Neuronal stem cell (in vitro differentiated cells): ENCODE results near the gene BRIP1.

ENCODE experiments used
- DNase-seq: peaks from one replicate; pipeline ENCODE4 v3.0.0-alpha.2; 2013; ENCODE audit warnings: low spot score
- H2AFZ ChIP-seq: one replicate; pipeline ENCODE4 v1.6.1; 2013; ENCODE audit warnings: mild to moderate bottlenecking, low read length, inconsistent platforms
- H2AK5ac ChIP-seq: 2 replicates; pipeline ENCODE4 v1.6.1; 2013; ENCODE audit warnings: low read depth, mild to moderate bottlenecking, inconsistent platforms, low read length, moderate library complexity, mixed read lengths
- H2BK120ac ChIP-seq: 2 replicates; pipeline ENCODE4 v1.6.1; 2013; ENCODE audit warnings: low read depth, mild to moderate bottlenecking, inconsistent platforms, low read length, moderate library complexity, mixed read lengths
- H2BK12ac ChIP-seq: one replicate; pipeline ENCODE4 v1.6.1; 2013; ENCODE audit warnings: low read length, inconsistent platforms
- H2BK15ac ChIP-seq: 2 replicates; pipeline ENCODE4 v1.6.1; 2013; ENCODE audit warnings: mild to moderate bottlenecking, low read length, inconsistent platforms, mixed read lengths
- H2BK5ac ChIP-seq: one replicate; pipeline ENCODE4 v1.6.1; 2013; ENCODE audit warnings: inconsistent platforms, mild to moderate bottlenecking, low read length, moderate library complexity
- H3K14ac ChIP-seq: one replicate; pipeline ENCODE4 v1.6.1; 2013; ENCODE audit warnings: low read length, inconsistent platforms
- H3K18ac ChIP-seq: 2 replicates; pipeline ENCODE4 v1.6.1; 2013; ENCODE audit warnings: low read length, inconsistent platforms
- H3K23ac ChIP-seq: 2 replicates; pipeline ENCODE4 v1.6.1; 2013; ENCODE audit warnings: low read depth, mild to moderate bottlenecking, mixed read lengths, low read length, inconsistent platforms; ENCODE audit not compliant: poor library complexity
- H3K27ac ChIP-seq: replicated peaks from 3 replicates; pipeline ENCODE4 v1.5.1; 2013; ENCODE audit warnings: low read length, inconsistent platforms
- H3K27me3 ChIP-seq, 3 experiments: 2 replicates each; pipeline ENCODE4 v1.6.1; 2013; ENCODE audit warnings: low read length in 3 of 3, mild to moderate bottlenecking in 2 of 3, inconsistent platforms in 1 of 3, low read depth in 1 of 3, mixed read lengths in 1 of 3, moderate library complexity in 1 of 3; ENCODE audit not compliant: control insufficient read depth in 3 of 3, insufficient read depth in 3 of 3
- H3K36me3 ChIP-seq, 2 donors: replicated peaks in 1 of 2; 2 replicates each; pipeline ENCODE4 v1.6.1; 2013; ENCODE audit warnings: low read length in 2 of 2; ENCODE audit not compliant: control insufficient read depth in 2 of 2, insufficient read depth in 2 of 2
- H3K4ac ChIP-seq: 2 replicates; pipeline ENCODE4 v1.6.1; 2013; ENCODE audit warnings: inconsistent platforms, mild to moderate bottlenecking, low read length, moderate library complexity
- H3K4me1 ChIP-seq, 2 donors: 1 replicate in 1 of 2; 2 replicates in 1 of 2; pipeline ENCODE4 v1.6.1; 2013; ENCODE audit warnings: low read length in 2 of 2, low read depth in 1 of 2; ENCODE audit not compliant: control insufficient read depth in 2 of 2, insufficient read depth in 1 of 2
- H3K4me2 ChIP-seq: one replicate; pipeline ENCODE4 v1.6.1; 2013; ENCODE audit warnings: mild to moderate bottlenecking, low read length, inconsistent platforms; ENCODE audit not compliant: insufficient read depth, poor library complexity, severe bottlenecking
- H3K4me3 ChIP-seq, 2 donors: 2 replicates each; pipeline ENCODE4 v1.5.1; 2013; ENCODE audit warnings: low read length in 2 of 2, mild to moderate bottlenecking in 2 of 2, inconsistent platforms in 1 of 2, moderate library complexity in 1 of 2
- H3K79me1 ChIP-seq: one replicate; pipeline ENCODE4 v1.6.1; 2013; ENCODE audit warnings: low read depth, mild to moderate bottlenecking, inconsistent platforms, low read length, moderate library complexity
- H3K9ac ChIP-seq: one replicate; pipeline ENCODE4 v1.6.1; 2013; ENCODE audit warnings: mild to moderate bottlenecking, low read depth, low read length, inconsistent platforms; ENCODE audit not compliant: poor library complexity
- H3K9me3 ChIP-seq, 2 donors: replicated peaks in 1 of 2; 2 replicates each; pipeline versions ENCODE3 to v1.6.1; 2013; ENCODE audit warnings: low read length in 2 of 2, mild to moderate bottlenecking in 2 of 2, inconsistent platforms in 1 of 2, low read depth in 1 of 2, mixed read lengths in 1 of 2, moderate library complexity in 1 of 2; ENCODE audit not compliant: control insufficient read depth in 2 of 2, insufficient read depth in 1 of 2
- H4K8ac ChIP-seq: one replicate; pipeline ENCODE4 v1.6.1; 2013; ENCODE audit warnings: low read depth, mild to moderate bottlenecking, inconsistent platforms, low read length, moderate library complexity
- H4K91ac ChIP-seq: one replicate; pipeline ENCODE4 v1.6.1; 2013; ENCODE audit warnings: low read length, low read depth, mild to moderate bottlenecking, inconsistent platforms; ENCODE audit not compliant: poor library complexity
- WGBS, 2 donors: extraction: QIAGEN DNeasy Blood & Tissue Kit; methylation state at CpG; one replicate each; pipeline ENCODE4 v1.1.7; 2013; ENCODE audit warnings: missing lambda C conversion rate in 2 of 2, mixed read lengths in 1 of 2; ENCODE audit not compliant: insufficient read length in 2 of 2, insufficient replicate concordance in 1 of 2; ENCODE audit errors: extremely low coverage in 2 of 2; 5-methylcytosine and 5-hydroxymethylcytosine counted together

Gene BRIP1

DNA sequence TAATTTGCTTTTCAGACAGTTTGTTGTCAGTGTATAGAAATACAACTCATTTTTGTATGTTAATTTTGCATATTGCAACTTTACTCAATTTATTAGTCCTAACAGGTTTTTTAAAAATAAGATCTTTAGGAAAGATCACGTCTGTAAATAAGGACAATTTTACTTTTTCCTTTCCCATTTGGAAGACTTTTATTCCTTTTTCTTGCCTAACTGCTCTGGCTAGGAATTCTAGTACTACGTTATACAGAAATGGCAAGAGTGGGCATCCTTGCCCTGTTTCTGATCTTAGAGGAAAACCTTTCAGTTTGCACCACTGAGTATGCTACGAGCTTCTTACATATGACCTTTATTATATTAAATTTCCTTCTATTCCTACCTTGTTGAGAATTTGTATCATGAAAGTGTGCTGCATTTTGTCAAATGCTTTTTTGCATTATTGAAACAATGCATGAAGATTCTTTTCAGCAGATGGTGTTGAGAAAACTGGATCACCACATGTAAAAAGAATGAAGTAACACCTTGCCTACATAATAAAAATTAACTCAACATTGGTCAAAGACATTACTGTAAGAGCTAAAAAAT is 113.4 kb downstream of the BRIP1 start:
- no CpG with 5 or more reads among the region's 3 CpGs for WGBS, 2 donors
- peaks cover 3% of the 10 kb centered on the region for H3K79me1 ChIP-seq
- H4K8ac ChIP-seq, result no peak overlapping the region

DNA sequence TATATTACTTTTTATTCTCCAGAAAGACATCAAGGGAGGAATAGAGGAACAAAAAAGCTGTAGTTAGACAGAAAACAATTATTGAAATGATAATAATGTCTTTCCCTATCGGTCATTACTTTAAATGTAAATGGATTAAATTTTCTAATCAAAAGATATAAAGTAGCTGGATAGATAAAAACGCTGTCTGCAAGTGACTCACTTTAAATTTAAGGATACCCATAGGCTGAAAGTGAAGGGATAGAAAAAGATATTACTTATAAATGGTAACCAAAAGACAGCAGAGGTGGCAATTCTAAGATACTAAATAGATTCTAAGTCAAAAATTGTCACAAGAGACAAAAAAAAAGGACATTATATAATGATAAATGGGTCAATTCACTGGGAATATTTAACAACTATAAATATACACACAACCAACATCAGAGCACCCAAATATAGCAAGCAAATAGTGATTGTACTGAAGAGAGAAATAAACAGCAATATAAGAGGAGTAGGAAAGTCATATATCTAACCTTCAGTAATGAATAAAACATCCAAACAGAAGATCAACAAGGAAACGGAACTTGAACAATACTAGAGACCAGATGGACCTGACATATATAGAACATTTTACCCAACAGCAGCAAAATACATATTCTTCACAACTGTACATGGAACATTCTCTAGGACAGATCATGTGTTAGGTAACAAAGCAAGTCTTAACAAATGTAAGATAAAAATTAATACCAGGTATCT is 116.9 kb downstream of the BRIP1 start:
- no peak overlapping the region for H4K8ac ChIP-seq
- H3K4me2 ChIP-seq, result no peak overlapping the region
- no peak overlapping the region for H3K18ac ChIP-seq
- H3K4me3 ChIP-seq, result no peak overlapping the region
- H3K79me1 ChIP-seq, result peaks cover 3% of the 10 kb centered on the region
- H2BK12ac ChIP-seq, result no peak overlapping the region
- H3K9me3 ChIP-seq, result peaks cover 2 to 47% of the 10 kb centered on the region in 2 donors
- no peak overlapping the region for H2BK120ac ChIP-seq
- H2BK15ac ChIP-seq, result no peak overlapping the region
- H2AFZ ChIP-seq, result no peak overlapping the region
- no peak overlapping the region for H3K9ac ChIP-seq
- H3K14ac ChIP-seq, result no peak overlapping the region
- no peak overlapping the region for H3K4ac ChIP-seq
- H3K27ac ChIP-seq, result no peak overlapping the region
- no peak overlapping the region for H3K23ac ChIP-seq
- H3K4me1 ChIP-seq, result no peaks in the 10 kb centered on the region
- no peak overlapping the region for H4K91ac ChIP-seq
- DNase-seq, result no peak
- H3K27me3 ChIP-seq, result no peaks in the 10 kb centered on the region
- no peak overlapping the region for H2AK5ac ChIP-seq
- no CpG with 5 or more reads among the region's 3 CpGs for WGBS, 2 donors
- peaks cover 4 to 78% of the 10 kb centered on the region in 2 donors for H3K36me3 ChIP-seq
- no peak overlapping the region for H2BK5ac ChIP-seq

More for the DNA sequence above, 113.4 kb downstream of the BRIP1 start:
- H3K4me2 ChIP-seq, result no peak overlapping the region
- peaks cover 0 to 32% of the 10 kb centered on the region in 2 donors for H3K9me3 ChIP-seq
- DNase-seq, result no peak
- H4K91ac ChIP-seq, result no peak overlapping the region
- H3K4me1 ChIP-seq, result no peaks in the 10 kb centered on the region
- H2BK120ac ChIP-seq, result no peak overlapping the region
- no peaks in the 10 kb centered on the region for H3K27me3 ChIP-seq
- no peak overlapping the region for H2BK5ac ChIP-seq
- H3K4ac ChIP-seq, result no peak overlapping the region
- H3K9ac ChIP-seq, result no peak overlapping the region
- H2AK5ac ChIP-seq, result no peak overlapping the region
- peaks cover 7 to 78% of the 10 kb centered on the region in 2 donors for H3K36me3 ChIP-seq
- H2AFZ ChIP-seq, result no peak overlapping the region
- H3K14ac ChIP-seq, result no peak overlapping the region
- H2BK15ac ChIP-seq, result no peak overlapping the region
- no peak overlapping the region for H2BK12ac ChIP-seq
- H3K4me3 ChIP-seq, result no peak overlapping the region
- no peak overlapping the region for H3K18ac ChIP-seq
- no peak overlapping the region for H3K27ac ChIP-seq
- H3K23ac ChIP-seq, result no peak overlapping the region

DNA sequence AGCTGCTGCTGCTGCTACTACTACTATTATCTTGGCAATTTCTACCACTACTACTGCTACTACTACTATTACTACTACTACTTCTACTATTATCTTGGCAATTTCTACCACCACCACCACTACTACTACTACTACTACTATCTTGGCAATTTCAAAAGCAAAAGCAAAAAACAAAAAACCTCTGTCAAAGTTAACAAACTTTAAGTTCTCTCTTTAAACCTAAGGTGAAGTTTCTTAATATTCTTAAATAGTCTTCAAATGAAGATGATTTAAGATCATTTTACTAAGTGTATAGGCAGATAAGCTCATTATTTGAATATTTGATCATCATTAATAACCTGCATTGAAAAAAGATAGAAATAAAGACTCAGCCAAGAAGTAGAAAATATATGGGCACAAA is 118.5 kb downstream of the BRIP1 start:
- H3K27ac ChIP-seq, result no peak overlapping the region
- H3K9me3 ChIP-seq, result peaks cover 2 to 49% of the 10 kb centered on the region in 2 donors
- no peak for DNase-seq
- H3K9ac ChIP-seq, result no peak overlapping the region
- H2BK120ac ChIP-seq, result no peak overlapping the region
- H2BK12ac ChIP-seq, result no peak overlapping the region
- H2BK5ac ChIP-seq, result no peak overlapping the region
- H3K14ac ChIP-seq, result no peak overlapping the region
- H4K8ac ChIP-seq, result no peak overlapping the region
- no peak overlapping the region for H2AK5ac ChIP-seq
- H4K91ac ChIP-seq, result no peak overlapping the region
- H3K18ac ChIP-seq, result no peak overlapping the region
- no peak overlapping the region for H3K23ac ChIP-seq
- H3K4ac ChIP-seq, result no peak overlapping the region
- no peaks in the 10 kb centered on the region for H3K4me1 ChIP-seq
- no peaks in the 10 kb centered on the region for H3K27me3 ChIP-seq
- H3K79me1 ChIP-seq, result peaks cover 3% of the 10 kb centered on the region
- H3K36me3 ChIP-seq, result peaks cover 11 to 78% of the 10 kb centered on the region in 2 donors
- H2AFZ ChIP-seq, result no peak overlapping the region
- no peak overlapping the region for H3K4me2 ChIP-seq
- no peak overlapping the region for H2BK15ac ChIP-seq
- no peak overlapping the region for H3K4me3 ChIP-seq

DNA sequence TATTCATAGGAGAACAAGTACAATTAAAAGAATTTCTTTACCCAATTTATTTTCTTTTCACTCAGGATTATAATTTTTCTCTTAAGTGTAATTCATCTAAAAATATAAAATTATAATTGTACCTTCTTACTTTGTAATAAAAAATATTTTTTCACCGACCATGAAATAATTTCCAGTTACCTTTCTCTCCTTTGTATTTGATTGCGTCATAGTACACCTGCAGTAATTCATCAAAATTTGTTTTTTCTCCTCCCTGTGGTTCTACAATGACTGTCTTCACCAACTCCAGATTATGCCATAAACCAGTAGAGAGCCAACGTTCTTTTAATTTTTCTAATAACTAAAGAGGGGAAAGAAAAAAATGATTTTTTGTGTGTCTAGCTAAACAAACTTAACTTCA is 119.1 kb downstream of the BRIP1 start:
- Histone ChIP-seq H3K23ac (no peak overlapping the region), H3K79me1 (peaks cover 3% of the 10 kb centered on the region), H3K4me2 (no peak overlapping the region), H4K8ac (no peak overlapping the region), H3K27ac (no peak overlapping the region), H2AFZ (no peak overlapping the region), H2BK12ac (no peak overlapping the region), H2BK5ac (no peak overlapping the region), H3K9ac (no peak overlapping the region), H3K9me3 (peaks cover 3 to 45% of the 10 kb centered on the region in 2 donors), H3K4me1 (no peaks in the 10 kb centered on the region), H3K18ac (no peak overlapping the region), H2AK5ac (no peak overlapping the region), H3K14ac (no peak overlapping the region), H3K4ac (no peak overlapping the region), H2BK15ac (no peak overlapping the region), H2BK120ac (no peak overlapping the region), H3K36me3 (peaks cover 11 to 78% of the 10 kb centered on the region in 2 donors), H3K4me3 (no peak overlapping the region), H3K27me3 (no peaks in the 10 kb centered on the region), H4K91ac (no peak overlapping the region)
- WGBS, 2 donors, result no CpG with 5 or more reads among the region's 3 CpGs
- DNase-seq, result no peak
